LNCaP clone FGC (cell line): ENCODE results near the gene UFSP1.
"Not testable (repeated sequence)": the region's sequence is repeated elsewhere in the genome, so short reads cannot be mapped to it uniquely, and the experiment has no call there.

Experiments used
- DNase-seq: peaks from one replicate; pipeline ENCODE4 v3.0.0-alpha.2; 2011; ENCODE audit warnings: low read depth
- H3K4me3 ChIP-seq: 2 replicates; pipeline ENCODE4 v1.5.1; 2011; ENCODE audit warnings: mild to moderate bottlenecking, low read depth, low read length, control low read depth
- TF ChIP-seq, protein P1 (sequence below): IDR thresholded peaks from 2 replicates; pipeline ENCODE4 v1.5.1; 2012; ENCODE audit warnings: mild to moderate bottlenecking; ENCODE audit not compliant: control insufficient read depth, insufficient read depth; ENCODE audit errors: extremely low read depth

The UFSP1 gene

DNA sequence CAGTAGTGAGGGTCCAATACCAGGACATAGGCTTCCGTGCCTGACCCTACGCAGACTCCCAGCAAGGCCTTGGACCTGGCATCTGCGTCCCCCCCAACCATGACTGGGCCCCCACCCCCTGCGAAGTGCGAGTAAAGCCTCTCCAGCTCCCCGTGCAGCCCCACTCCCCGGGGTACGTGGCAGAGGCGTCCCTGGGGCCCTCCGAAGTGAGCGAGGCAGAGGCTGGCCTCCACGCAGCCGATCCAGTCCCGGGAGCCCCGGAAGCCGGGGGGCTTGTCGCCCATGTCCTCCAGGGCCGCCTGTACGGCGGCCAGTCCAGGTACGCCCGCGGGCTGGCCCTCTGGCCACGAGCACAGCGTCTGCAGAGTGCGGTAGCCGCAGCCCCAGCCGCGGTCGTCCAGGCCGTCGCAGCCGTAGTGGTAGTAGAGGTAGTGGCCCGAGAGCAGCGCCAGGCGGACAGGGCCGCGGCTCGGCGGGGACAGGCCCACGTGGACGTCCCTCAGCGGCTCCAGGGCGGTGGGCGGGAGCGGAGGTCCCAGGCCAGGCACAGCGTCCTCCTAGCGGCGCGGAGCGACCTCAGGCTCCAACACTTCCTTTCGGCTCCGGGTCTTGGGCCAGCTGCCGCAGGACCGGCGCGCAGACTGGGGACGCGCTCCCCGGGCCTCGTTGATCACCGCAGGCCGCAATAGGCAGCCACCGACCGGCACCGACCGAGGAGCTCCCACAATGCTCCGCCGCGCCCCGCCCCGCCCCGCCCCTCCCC is at the start of gene UFSP1:
UFSP1 (minus strand) TSS at position 728 of the 763 bp plus-strand sequence; CDS start at position 284, 444 bp downstream.
- no peak for DNase-seq
- TF ChIP-seq, protein P1, sequence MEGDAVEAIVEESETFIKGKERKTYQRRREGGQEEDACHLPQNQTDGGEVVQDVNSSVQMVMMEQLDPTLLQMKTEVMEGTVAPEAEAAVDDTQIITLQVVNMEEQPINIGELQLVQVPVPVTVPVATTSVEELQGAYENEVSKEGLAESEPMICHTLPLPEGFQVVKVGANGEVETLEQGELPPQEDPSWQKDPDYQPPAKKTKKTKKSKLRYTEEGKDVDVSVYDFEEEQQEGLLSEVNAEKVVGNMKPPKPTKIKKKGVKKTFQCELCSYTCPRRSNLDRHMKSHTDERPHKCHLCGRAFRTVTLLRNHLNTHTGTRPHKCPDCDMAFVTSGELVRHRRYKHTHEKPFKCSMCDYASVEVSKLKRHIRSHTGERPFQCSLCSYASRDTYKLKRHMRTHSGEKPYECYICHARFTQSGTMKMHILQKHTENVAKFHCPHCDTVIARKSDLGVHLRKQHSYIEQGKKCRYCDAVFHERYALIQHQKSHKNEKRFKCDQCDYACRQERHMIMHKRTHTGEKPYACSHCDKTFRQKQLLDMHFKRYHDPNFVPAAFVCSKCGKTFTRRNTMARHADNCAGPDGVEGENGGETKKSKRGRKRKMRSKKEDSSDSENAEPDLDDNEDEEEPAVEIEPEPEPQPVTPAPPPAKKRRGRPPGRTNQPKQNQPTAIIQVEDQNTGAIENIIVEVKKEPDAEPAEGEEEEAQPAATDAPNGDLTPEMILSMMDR, result no peak

DNA sequence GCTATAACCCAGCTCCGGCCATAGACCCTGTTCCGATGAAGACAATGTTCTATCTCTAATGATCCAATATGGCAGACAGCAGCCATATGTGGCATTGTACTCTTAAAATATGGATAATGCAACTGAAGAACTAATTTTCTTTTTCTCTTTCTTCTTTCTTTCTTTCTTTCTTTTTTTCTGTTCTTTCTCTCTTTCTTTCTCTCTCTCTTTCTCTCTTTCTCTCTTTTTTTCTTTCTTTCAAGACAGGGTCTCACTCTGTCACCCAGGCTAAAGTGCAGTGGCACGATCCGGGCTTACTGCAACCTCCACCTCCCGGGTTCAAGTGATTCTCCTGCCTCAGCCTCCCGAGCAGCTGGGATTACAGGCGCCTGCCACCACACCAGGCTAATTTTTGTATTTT is 46.7 kb upstream of the UFSP1 start:
- not testable (repeated sequence) for DNase-seq, H3K4me3 ChIP-seq

More for the DNA sequence above, at the start of gene UFSP1:
- H3K4me3 ChIP-seq, result peak within 1 kb of the TSS; percentile 82

- H3K4me3 ChIP-seq, DNase-seq: not testable (repeated sequence)
These were observed 45.9 kb upstream of the UFSP1 start for GRCh38 chr7:100935381-100935780.

DNA sequence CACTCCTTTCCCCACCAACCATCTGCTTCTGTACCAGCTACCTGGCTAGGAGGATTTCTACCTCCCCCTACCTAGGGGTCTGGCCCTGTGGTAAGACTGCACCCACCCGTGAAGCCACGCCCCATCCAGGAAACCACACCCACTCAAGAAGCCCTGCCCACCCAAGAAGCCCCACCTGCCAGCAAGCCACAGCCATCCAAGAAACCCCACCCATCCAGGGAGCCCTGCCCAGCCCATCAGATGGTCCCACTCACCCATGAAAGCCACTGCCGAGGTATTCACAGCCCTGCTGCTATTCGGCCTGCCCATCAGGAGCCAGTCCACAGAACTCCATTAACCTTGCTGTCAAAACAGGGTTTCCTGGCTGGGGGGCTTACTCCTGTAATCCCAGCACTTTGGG is 44.2 kb upstream of the UFSP1 start:
- TF ChIP-seq, protein P1, result no peak
- DNase-seq, result no peak

GRCh38 chr7:100929808-100930174 is 40.3 kb upstream of the UFSP1 start:
- no peak for DNase-seq
- TF ChIP-seq, protein P1, result no peak
- H3K4me3 ChIP-seq, result no peak overlapping the region

More for the DNA sequence above, 44.2 kb upstream of the UFSP1 start:
- no peak overlapping the region for H3K4me3 ChIP-seq

DNA sequence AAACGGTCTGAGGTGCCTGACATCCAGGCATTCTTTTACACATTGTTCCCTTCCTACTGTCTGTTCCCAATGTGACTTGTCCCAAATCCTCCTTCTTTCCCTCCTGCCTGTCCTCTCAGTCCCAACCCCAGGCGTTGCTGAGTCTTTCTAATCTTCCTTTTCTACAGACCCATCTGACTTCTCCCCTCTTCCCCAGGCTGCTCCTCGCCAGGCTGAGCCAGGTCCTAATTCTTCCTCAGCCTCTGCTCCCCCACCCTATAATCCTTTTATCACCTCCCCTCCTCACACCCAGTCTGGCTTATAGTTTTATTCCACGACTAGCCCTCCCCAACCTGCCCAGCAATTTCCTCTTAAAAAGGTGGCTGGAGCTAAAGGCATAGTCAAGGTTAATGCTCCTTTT is 34.1 kb upstream of the UFSP1 start:
- H3K4me3 ChIP-seq, DNase-seq: not testable (repeated sequence)

GRCh38 chr7:100921039-100921438 is 31.5 kb upstream of the UFSP1 start:
- no peak for DNase-seq
- no peak overlapping the region for H3K4me3 ChIP-seq
- TF ChIP-seq, protein P1, result no peak

- not testable (repeated sequence) for DNase-seq, H3K4me3 ChIP-seq
These were observed 30.4 kb upstream of the UFSP1 start for GRCh38 chr7:100919779-100920437.

DNA sequence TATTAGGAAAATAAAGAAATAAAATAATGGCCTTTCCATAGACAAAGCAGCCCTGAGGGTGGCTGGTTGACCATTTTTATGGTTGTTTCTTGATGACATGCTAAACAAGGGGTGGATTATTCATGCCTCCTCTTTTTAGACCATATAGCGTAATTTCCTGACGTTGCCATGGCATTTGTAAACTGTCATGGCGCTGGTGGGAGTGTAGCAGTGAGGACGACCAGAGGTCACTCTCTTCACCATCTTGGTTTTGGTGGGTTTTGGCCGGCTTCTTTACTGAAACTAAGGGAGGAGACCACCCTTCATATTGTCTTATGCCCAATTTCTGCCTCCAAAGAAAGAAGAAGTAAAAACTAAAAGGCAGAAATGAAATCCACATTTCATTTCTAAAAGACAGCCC is 29.8 kb upstream of the UFSP1 start:
- not testable (repeated sequence) for DNase-seq, H3K4me3 ChIP-seq
